HEK293T (cell line): ENCODE measurements around the gene STK26.
"Not testable (repeated sequence)": the region's sequence is repeated elsewhere in the genome, so short reads cannot be mapped to it uniquely, and the experiment has no call there.

Experiments used
- CTCF ChIA-PET: fragments of 350-600 bp; formaldehyde crosslinking; extraction: SDS; loops from one replicate; lab custom pipeline; 2021; ENCODE audit warnings: antibody characterized with exemption, inconsistent platforms; lab: Yijun Ruan, JAX
- POLR2A ChIA-PET: fragments of 350-600 bp; formaldehyde crosslinking; extraction: SDS; loops from one replicate; lab custom pipeline; 2020; ENCODE audit warnings: antibody characterized with exemption, inconsistent platforms; lab: Yijun Ruan, JAX
- DNase-seq: peaks from one replicate; pipeline ENCODE4 v3.0.0; 2012; ENCODE audit warnings: mixed read lengths; ENCODE audit errors: extremely low spot score
- ARNT ChIP-seq: fragments of 450-650 bp; IDR thresholded peaks from 2 replicates; pipeline ENCODE4 v1.6.1; 2017; ENCODE audit warnings: mild to moderate bottlenecking
- BHLHE40 ChIP-seq: fragments of 450-650 bp; IDR thresholded peaks from 2 replicates; pipeline ENCODE4 v1.6.1; 2016; ENCODE audit warnings: mild to moderate bottlenecking, moderate library complexity, borderline replicate concordance
- CTBP1 ChIP-seq: fragments of 450-650 bp; IDR thresholded peaks from 2 replicates; pipeline ENCODE4 v1.6.1; 2016; ENCODE audit warnings: borderline replicate concordance
- ELF4 ChIP-seq: fragments of 450-650 bp; IDR thresholded peaks from 2 replicates; pipeline ENCODE4 v1.6.1; 2017; ENCODE audit warnings: antibody characterized with exemption
- FOXA1 ChIP-seq: fragments of 450-650 bp; IDR thresholded peaks from 2 replicates; pipeline ENCODE4 v1.6.1; 2016; ENCODE audit warnings: mild to moderate bottlenecking
- FOXK2 ChIP-seq: fragments of 450-650 bp; IDR thresholded peaks from 2 replicates; pipeline ENCODE4 v1.6.1; 2016; ENCODE audit warnings: mild to moderate bottlenecking
- FOXM1 ChIP-seq: fragments of 450-650 bp; IDR thresholded peaks from 2 replicates; pipeline ENCODE4 v1.6.1; 2017; ENCODE audit warnings: mild to moderate bottlenecking, borderline replicate concordance
- HDGF ChIP-seq: fragments of 450-650 bp; IDR thresholded peaks from 2 replicates; pipeline ENCODE4 v1.6.1; 2017; ENCODE audit warnings: antibody characterized with exemption, borderline replicate concordance
- L3MBTL2 ChIP-seq: fragments of 450-650 bp; conservative IDR thresholded peaks from 2 replicates; pipeline ENCODE4 v1.6.1; 2016; ENCODE audit warnings: mild to moderate bottlenecking
- LEF1 ChIP-seq: fragments of 450-650 bp; IDR thresholded peaks from 2 replicates; pipeline ENCODE4 v1.6.1; 2017; ENCODE audit warnings: mild to moderate bottlenecking, borderline replicate concordance
- NFRKB ChIP-seq: fragments of 450-650 bp; IDR thresholded peaks from 2 replicates; pipeline ENCODE4 v1.6.1; 2016; ENCODE audit warnings: mild to moderate bottlenecking, moderate library complexity
- PKNOX1 ChIP-seq: fragments of 450-650 bp; IDR thresholded peaks from 2 replicates; pipeline ENCODE4 v1.6.1; 2016
- SP1 ChIP-seq: fragments of 450-650 bp; IDR thresholded peaks from 2 replicates; pipeline ENCODE4 v1.6.1; 2017
- SUZ12 ChIP-seq: fragments of 450-650 bp; IDR thresholded peaks from 2 replicates; pipeline ENCODE4 v1.6.1; 2016; ENCODE audit warnings: mild to moderate bottlenecking
- TARDBP ChIP-seq: fragments of 450-650 bp; IDR thresholded peaks from 2 replicates; pipeline ENCODE4 v1.6.1; 2016
- ZNF384 ChIP-seq: fragments of 450-650 bp; IDR thresholded peaks from 2 replicates; pipeline ENCODE4 v1.6.1; 2016

Gene STK26

DNA sequence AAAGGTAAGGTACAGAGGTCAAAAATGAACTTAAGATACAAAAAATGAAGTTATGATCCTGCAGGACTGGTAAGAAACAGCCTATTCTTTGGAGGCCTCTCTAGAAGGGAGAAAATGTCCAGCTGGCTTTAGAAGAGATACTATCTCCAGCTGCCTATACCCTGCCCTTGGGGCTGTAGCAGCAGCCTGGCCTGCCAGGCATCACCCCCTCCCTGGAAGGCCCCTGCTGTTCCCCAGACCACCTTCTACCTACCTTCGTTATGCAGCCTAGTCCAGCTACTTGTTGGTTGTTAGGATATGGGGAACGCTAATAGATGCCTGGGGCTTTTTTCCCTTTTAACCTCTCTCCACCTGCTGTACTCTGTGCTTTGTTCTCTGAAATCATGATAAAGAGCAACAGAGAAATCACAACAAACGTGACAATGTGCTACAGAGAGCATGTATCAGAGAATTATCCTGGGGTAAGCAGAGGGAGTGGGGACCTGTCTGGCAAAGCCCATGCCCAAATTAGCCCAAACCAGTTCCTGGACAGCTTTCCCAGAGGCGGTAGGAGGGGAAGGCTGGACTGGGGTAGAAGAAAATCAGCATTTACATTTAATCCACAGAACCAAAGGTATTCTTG lies 70.2 kb downstream of the STK26 start:
- no peak for DNase-seq
- TF ChIP-seq LEF1 (no peak), CTBP1 (no peak), TARDBP (no peak), ELF4 (no peak), FOXM1 (no peak), PKNOX1 (no peak), HDGF (no peak), SUZ12 (no peak), ZNF384 (no peak), ARNT (no peak), SP1 (no peak), L3MBTL2 (no peak), BHLHE40 (no peak), FOXK2 (no peak), NFRKB (no peak), FOXA1 (no peak)
- ChIA-PET POLR2A (no interaction called here), CTCF (interaction anchor here (1.0 to 2.5 kb wide), 5 partner anchors 9 to 252 kb away, joined by 4 to 22 read pairs (median 10); partner anchors contain the start of gene RAP2C)

- CTCF ChIA-PET, result interaction anchor here (2.5 kb wide), 1 partner anchor 252 kb away, joined by 10 read pairs; no protein-coding TSS in a partner anchor
- DNase-seq, result no peak
- POLR2A ChIA-PET, result no interaction called here
- TF ChIP-seq FOXA1 (no peak), FOXK2 (no peak), ZNF384 (no peak), SP1 (no peak), PKNOX1 (no peak), FOXM1 (no peak), TARDBP (no peak), ELF4 (no peak), SUZ12 (no peak), ARNT (no peak), L3MBTL2 (no peak), LEF1 (no peak)
Measured at GRCh38 chrX:132094164-132094563, 71.1 kb downstream of the STK26 start.

GRCh38 chrX:132098704-132099103 lies 75.6 kb downstream of the STK26 start:
- CTCF ChIA-PET, POLR2A ChIA-PET, DNase-seq: not testable (repeated sequence)

- CTCF ChIA-PET, result no interaction called here
- no peak for DNase-seq
- POLR2A ChIA-PET, result no interaction called here
- TF ChIP-seq SP1, result no peak
- TF ChIP-seq BHLHE40, result no peak
- TF ChIP-seq NFRKB, result no peak
- no peak for TF ChIP-seq SUZ12
- no peak for TF ChIP-seq ELF4
- no peak for TF ChIP-seq HDGF
- no peak for TF ChIP-seq FOXA1
- no peak for TF ChIP-seq ZNF384
- TF ChIP-seq PKNOX1, result no peak
- TF ChIP-seq ARNT, result no peak
- TF ChIP-seq FOXM1, result no peak
- TF ChIP-seq LEF1, result no peak
- no peak for TF ChIP-seq CTBP1
- no peak for TF ChIP-seq FOXK2
- TF ChIP-seq TARDBP, result no peak
- no peak for TF ChIP-seq L3MBTL2
Measured at GRCh38 chrX:132101206-132101605, 78.1 kb downstream of the STK26 start.

DNA sequence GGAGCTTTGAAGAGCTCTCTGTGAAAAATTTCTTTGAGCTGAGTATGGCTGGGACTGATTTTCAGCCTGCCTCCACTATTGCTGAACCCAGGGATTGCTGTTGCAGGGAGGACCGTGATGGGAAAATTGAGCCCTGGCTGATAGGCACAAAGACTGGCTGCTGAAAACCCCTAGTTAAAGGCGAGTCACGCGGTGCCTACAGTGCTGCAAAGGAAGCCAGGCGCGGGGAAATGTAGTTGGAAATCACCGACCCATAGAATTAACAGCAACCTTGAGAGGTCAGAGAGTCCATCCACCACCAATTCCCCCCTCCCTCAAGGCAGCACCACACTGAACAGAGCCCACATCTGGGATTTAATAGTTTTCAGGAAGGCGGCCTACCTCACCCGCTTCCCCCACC lies 78.7 kb downstream of the STK26 start:
- ChIA-PET CTCF (interaction anchor here (2.5 kb wide), 1 partner anchor 9 kb away, joined by 10 read pairs; no protein-coding TSS in a partner anchor), POLR2A (no interaction called here)
- no peak for DNase-seq
- TF ChIP-seq FOXM1 (no peak), PKNOX1 (no peak), BHLHE40 (no peak), SUZ12 (no peak), SP1 (no peak), FOXK2 (no peak), CTBP1 (no peak)

DNA sequence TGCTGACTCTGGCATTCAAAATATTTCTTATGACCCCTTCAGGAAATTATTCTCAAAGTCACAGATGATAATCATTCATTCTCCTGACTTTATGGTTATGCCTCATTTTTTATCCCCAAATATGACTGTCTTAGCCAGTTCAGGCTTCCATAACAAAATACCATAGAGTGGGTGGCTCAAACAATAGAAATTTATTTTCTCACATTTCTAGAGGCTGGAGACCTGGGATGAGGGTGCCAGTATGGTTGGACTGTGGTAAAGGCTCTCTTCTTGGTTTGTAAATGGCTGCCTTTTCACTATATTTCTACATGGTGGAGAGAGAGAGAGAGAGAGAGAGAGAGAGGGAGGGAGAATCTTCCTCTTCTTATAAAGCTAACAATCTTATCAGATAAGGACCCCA lies 84.2 kb downstream of the STK26 start:
- DNase-seq, result no peak
- ChIA-PET POLR2A (no interaction called here), CTCF (no interaction called here)
- TF ChIP-seq ELF4, result no peak
- no peak for TF ChIP-seq CTBP1
- no peak for TF ChIP-seq FOXA1
- TF ChIP-seq FOXM1, result no peak
- TF ChIP-seq ARNT, result no peak
- no peak for TF ChIP-seq TARDBP
- no peak for TF ChIP-seq SUZ12
- TF ChIP-seq HDGF, result no peak
- TF ChIP-seq L3MBTL2, result no peak
- TF ChIP-seq LEF1, result no peak
- TF ChIP-seq FOXK2, result no peak
- TF ChIP-seq NFRKB, result no peak
- TF ChIP-seq PKNOX1, result no peak
- TF ChIP-seq ZNF384, result no peak
- TF ChIP-seq SP1, result no peak
